ENCODE results near the gene FBXL7. TPM values are rescaled to one million over a fixed set of nuclear protein-coding genes. Genes with fewer than 3 reads are reported as not detected.

FBXL7 gene
- total and polyA plus RNA-seq, 2 of the 8 experiments (the other 6 are each of a cell fraction or from before 2014, with no cell fraction given): 17.7 to 17.8 TPM

- Histone ChIP-seq H2BK15ac (ENCODE audit: low read length) (no peak overlapping the region), H4K20me1 (replicated peaks in 1 of 2; ENCODE audit: control insufficient read depth in 1 of 2, insufficient read depth in 2 of 2, low read length in 2 of 2) (no peaks in the 10 kb centered on the region), H3K9ac (replicated peaks in 1 of 4; ENCODE audit: extremely low read depth in 1 of 4, low read depth in 3 of 4, low read length in 3 of 4) (no peak overlapping the region), H3K4me1 (replicated peaks in 1 of 4; ENCODE audit: control insufficient read depth in 3 of 4, insufficient read depth in 4 of 4, low read length in 3 of 4) (peaks cover 0 to 4% (median 0%) of the 10 kb centered on the region in 4 experiments; a peak in 3 of 7 replicates), H3K23ac (ENCODE audit: insufficient read length) (no peak overlapping the region), H3K4ac (replicated peaks; ENCODE audit: insufficient read length, low read depth, low read length) (no peak overlapping the region), H3K23me2 (ENCODE audit: low read depth, low read length) (no peaks in the 10 kb centered on the region; the same call in 1 of the 2 replicates), H3K18ac (ENCODE audit: extremely low read depth, low read length) (peak overlapping the region; percentile 17; the same call in 1 of the 2 replicates), H3K79me1 (ENCODE audit: low read depth, low read length) (peaks cover 6% of the 10 kb centered on the region; the same call in 1 of the 2 replicates), H2BK5ac (ENCODE audit: low read depth, low read length) (no peak overlapping the region), H2BK20ac (ENCODE audit: low read length) (no peak overlapping the region), H3K27ac (ENCODE audit: low read depth, low read length) (no peak overlapping the region), H2AFZ (ENCODE audit: low read length) (no peak overlapping the region), H3K4me3 (ENCODE audit: extremely low read depth in 1 of 4, insufficient read depth in 2 of 4, low read depth in 3 of 4, low read length in 4 of 4) (no peak overlapping the region), H2AK5ac (ENCODE audit: low read depth, low read length) (no peak overlapping the region), H3K4me2 (ENCODE audit: insufficient read depth in 1 of 2, low read depth in 2 of 2, low read length in 2 of 2) (no peak overlapping the region), H3K14ac (ENCODE audit: insufficient read length) (no peak overlapping the region), H4K8ac (ENCODE audit: extremely low read depth, insufficient read depth, low read length) (no peak overlapping the region), H3K56ac (replicated peaks; ENCODE audit: insufficient read length, low read depth, low read length) (no peak overlapping the region), H3K9me3 (ENCODE audit: insufficient read depth in 2 of 2, low read depth in 1 of 2, low read length in 1 of 2) (no peaks in the 10 kb centered on the region), H3K27me3 (replicated peaks in 1 of 4; ENCODE audit: control insufficient read depth in 3 of 4, extremely low read depth in 1 of 4, insufficient read depth in 3 of 4, low read length in 3 of 4) (no peaks in the 10 kb centered on the region), H2BK12ac (ENCODE audit: low read depth, low read length) (no peak overlapping the region), H3K79me2 (ENCODE audit: control insufficient read depth in 1 of 2, insufficient read depth in 2 of 2, low read length in 2 of 2) (peaks cover 0 to 56% of the 10 kb centered on the region in 2 experiments; a peak in 3 of 4 replicates), H4K5ac (ENCODE audit: insufficient read length, low read depth, low read length) (no peak overlapping the region), H3K36me3 (ENCODE audit: control insufficient read depth in 2 of 4, insufficient read depth in 4 of 4, low read length in 3 of 4) (no peaks in the 10 kb centered on the region), H4K91ac (replicated peaks; ENCODE audit: insufficient read length, low read length) (peak overlapping the region; percentile 58), H2BK120ac (replicated peaks; ENCODE audit: low read depth, low read length) (no peak overlapping the region)
- POLR2A ChIA-PET (ENCODE audit: partially characterized antibody): no interaction called here
- CTCF ChIA-PET (ENCODE audit: partially characterized antibody): interaction anchor here (0.6 to 2.0 kb wide), 6 partner anchors 10 to 161 kb away, joined by 3 to 8 read pairs (median 3); no protein-coding TSS in a partner anchor
- 82% methylated on average over 8 of the region's 8 CpGs; no CpG with 5 or more reads in 1 of the 2 experiments for WGBS, 2 experiments (ENCODE audit: extremely low coverage in 1 of 2, insufficient coverage in 1 of 2, insufficient read length in 1 of 2, insufficient replicate concordance in 2 of 2, low coverage in 1 of 2, low lambda C conversion rate in 2 of 2, missing lambda C conversion rate in 1 of 2)
- FAIRE-seq (no peak), DNase-seq (ENCODE audit: low read depth in 1 of 2, low spot score in 2 of 2) (no peak)
- no peak for TF ChIP-seq CTBP2 (IDR thresholded peaks at IDR 0.05; ENCODE audit: borderline replicate concordance, insufficient read depth, insufficient read length, low read length)
- no peak for TF ChIP-seq SAP30 (IDR thresholded peaks at IDR 0.05; ENCODE audit: insufficient read depth, insufficient replicate concordance, low read length)
- no peak for TF ChIP-seq CHD2 (IDR thresholded peaks at IDR 0.05; ENCODE audit: low read length)
- TF ChIP-seq PHF8 (conservative IDR thresholded peaks at IDR 0.05; ENCODE audit: low read depth, low read length): no peak
- no peak for TF ChIP-seq CREB1 (IDR thresholded peaks at IDR 0.05)
- TF ChIP-seq SUZ12 (IDR thresholded peaks at IDR 0.05; ENCODE audit: low read length): no peak
- no peak for TF ChIP-seq RXRA (IDR thresholded peaks at IDR 0.05; ENCODE audit: insufficient read depth, low read depth, low read length)
- no peak for TF ChIP-seq JUND (IDR thresholded peaks at IDR 0.05; ENCODE audit: low read length)
- no peak for TF ChIP-seq USF2 (IDR thresholded peaks at IDR 0.05; ENCODE audit: low read length)
- no peak for TF ChIP-seq KDM4A (IDR thresholded peaks at IDR 0.05; ENCODE audit: low read depth, low read length, severe bottlenecking)
- TF ChIP-seq CBX5 (IDR thresholded peaks at IDR 0.05; ENCODE audit: low read depth, low read length): no peak
These were observed 21.6 kb downstream of the FBXL7 start for GRCh38 chr5:15521381-15522186.

Measured in H1 (cell line).